GM12872 (cell line): ENCODE results near the gene RAC3.

Source experiments
- CTCF ChIP-seq: IDR thresholded peaks from 3 replicates; pipeline ENCODE4 v1.5.1; 2011; ENCODE audit warnings: low read depth, mild to moderate bottlenecking, low read length, moderate library complexity; ENCODE audit not compliant: insufficient read depth

RAC3 gene

GRCh38 chr17:82037092-82037888 is 5.8 kb downstream of the RAC3 start, which contains the start of gene DCXR:
DCXR (minus strand) TSS chr17:82037697; CDS start chr17:82037682, 15 bp downstream.
- TF ChIP-seq CTCF = peak; percentile 87

GRCh38 chr17:82037889-82038195 is 6.4 kb downstream of the RAC3 start:
- TF ChIP-seq CTCF = no peak

GRCh38 chr17:82039695-82040299 is 8.3 kb downstream of the RAC3 start:
- TF ChIP-seq CTCF = no peak

- no peak for TF ChIP-seq CTCF
These were observed 9.8 kb downstream of the RAC3 start for GRCh38 chr17:82041144-82041814.

- TF ChIP-seq CTCF = no peak
These were observed 11.2 kb downstream of the RAC3 start for GRCh38 chr17:82042649-82043048.

GRCh38 chr17:82043507-82043906 is 12.0 kb downstream of the RAC3 start:
- TF ChIP-seq CTCF = no peak

- no peak for TF ChIP-seq CTCF
These were observed 14.5 kb downstream of the RAC3 start for GRCh38 chr17:82045936-82046484.
